Measurements from ENCODE around the gene PRAMEF12.
"Not testable (repeated sequence)": the region's sequence is repeated elsewhere in the genome, so short reads cannot be mapped to it uniquely, and the experiment has no call there.

PRAMEF12 gene

DNA sequence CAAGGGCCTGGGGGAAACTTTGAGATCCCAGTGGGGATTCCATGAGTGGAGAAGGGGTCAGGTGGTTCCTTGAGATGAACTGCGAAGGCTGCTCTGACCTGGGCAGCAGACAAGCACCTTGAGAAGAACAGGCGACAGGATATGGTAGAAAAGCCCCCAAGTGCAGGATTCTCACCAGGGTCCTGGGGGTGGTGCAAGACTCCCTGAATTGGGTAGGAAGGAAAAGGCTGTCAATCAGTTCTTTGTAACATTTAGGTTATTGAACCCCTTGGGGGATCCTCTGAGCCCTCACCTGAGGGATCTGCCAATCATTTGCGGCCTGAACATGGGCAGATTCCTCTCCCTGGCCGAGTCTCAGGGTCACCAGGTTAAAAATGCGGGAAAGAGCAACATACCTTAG is 2.4 kb upstream of the PRAMEF12 start:
- no peak for DNase-seq

DNA sequence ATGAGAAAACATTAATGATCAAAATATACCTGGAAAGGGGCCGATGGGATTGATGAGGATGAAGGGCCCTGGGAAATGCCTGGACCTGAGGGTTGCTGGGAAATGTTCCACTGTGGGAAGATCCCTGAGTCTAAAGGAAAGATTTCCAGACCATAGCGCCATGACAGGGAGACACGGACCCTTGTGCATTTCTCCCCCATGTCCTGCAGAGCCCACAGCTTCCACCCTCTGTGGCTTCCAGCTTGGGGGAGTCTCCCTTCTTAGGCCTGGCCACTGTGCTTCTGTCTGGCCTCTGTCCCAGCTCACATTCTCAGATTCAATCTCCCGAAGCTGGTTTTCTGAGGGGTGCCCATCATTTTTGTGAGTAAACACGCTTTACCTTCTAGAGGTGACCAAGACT is 1.0 kb upstream of the PRAMEF12 start:
- DNase-seq, result no peak

DNA sequence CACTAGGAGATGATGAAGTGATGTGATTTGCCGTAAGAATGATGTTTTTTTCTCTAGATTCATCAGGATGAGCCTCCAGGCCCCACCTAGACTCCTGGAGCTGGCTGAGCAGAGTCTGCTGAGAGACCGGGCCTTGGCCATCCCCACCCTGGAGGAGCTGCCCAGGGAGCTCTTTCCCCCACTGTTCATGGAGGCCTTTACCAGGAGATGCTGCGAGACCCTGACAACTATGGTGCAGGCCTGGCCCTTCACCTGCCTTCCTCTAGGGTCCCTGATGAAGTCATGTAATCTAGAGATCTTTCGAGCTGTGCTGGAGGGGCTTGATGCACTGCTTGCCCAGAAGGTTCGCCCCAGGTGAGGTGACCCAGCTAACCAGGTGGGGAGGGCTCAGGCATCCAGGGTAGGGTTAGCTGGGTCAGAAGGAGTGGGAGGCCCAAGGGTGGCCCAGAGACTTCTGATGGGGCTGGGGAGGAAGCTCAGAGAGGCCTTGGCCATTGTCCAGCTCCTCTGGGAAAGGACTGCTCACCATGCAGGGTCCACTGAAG is 1.3 kb downstream of the PRAMEF12 start:
- no peak for DNase-seq

DNA sequence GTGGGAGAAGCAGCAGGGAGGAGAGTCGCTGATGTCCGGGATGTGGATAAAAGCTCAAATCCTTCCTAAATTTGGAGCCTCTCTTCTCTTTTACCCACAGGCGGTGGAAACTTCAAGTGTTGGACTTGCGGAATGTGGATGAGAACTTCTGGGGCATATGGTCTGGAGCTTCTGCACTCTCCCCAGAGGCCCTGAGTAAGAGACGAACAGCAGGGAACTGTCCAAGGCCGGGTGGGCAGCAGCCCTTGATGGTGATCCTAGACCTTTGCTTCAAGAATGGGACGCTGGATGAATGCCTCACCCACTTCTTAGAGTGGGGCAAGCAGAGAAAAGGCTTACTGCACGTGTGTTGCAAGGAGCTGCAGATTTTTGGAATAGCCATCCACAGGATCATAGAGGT is 1.9 kb downstream of the PRAMEF12 start:
- DNase-seq, result no peak

DNA sequence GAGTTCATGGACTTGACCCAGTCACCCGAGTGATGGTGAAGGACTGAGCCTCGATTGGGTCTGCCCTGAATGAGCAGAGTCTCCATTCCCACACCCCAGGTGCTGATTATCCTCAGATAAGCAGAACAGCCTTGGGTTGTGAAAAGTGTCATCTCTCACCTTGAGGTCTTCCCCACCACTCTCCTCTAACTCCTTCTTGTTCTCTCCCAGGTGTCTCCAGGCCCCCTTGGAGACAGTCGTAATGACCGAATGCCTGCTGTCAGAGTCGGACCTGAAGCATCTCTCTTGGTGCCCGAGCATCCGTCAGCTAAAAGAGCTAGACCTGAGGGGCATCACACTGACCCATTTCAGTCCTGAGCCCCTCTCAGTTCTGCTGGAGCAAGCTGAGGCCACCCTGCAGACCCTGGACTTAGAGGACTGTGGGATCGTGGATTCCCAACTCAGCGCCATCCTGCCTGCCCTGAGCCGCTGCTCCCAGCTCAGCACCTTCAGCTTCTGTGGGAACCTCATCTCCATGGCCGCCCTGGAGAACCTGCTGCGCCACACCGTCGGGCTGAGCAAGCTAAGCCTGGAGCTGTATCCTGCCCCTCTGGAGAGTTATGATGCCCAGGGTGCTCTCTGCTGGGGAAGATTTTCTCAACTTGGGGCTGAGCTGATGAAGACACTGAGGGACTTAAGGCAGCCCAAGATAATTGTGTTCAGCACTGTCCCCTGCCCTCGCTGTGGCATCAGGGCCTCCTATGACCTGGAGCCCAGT is 3.4 kb downstream of the PRAMEF12 start:
- no peak for DNase-seq

DNA sequence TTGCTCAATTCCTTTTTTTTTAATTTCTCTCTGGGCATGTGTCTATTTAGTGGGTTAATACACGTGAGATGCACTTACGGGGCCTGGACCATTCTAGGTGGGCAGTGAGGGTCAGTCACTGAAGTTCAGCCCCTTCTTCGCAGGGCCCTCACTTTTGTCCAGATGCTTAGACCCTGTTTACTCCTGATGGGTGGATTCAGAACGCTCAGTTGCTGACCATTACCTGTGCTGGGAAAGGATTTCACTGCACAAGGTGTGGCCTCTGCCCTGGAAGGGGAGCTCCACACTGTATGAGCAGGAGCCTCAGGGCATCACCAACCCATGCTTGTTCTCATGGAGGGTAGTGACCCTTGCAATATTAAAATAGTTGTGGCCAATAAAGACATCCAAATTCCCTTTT is 4.5 kb downstream of the PRAMEF12 start:
- DNase-seq, result no peak

DNA sequence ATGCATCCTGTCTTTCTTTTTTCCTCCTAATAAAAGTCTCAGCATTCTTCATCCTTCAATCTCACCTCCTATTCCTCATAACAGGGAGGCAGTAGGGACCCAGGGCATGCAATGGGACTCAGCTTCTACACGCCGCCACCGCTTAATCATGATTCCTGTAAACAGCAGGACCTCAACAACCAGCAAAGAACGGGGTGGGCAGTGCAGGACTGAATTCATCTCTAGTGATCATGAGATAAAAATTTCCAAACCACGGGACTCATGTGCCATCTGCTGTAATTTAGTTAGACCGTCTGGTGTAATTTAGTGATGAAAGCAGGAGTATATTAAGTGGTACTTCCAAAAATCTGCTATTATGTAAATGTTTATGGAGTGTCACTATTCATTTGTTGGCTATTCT is 5.4 kb downstream of the PRAMEF12 start:
- DNase-seq, result no peak

DNA sequence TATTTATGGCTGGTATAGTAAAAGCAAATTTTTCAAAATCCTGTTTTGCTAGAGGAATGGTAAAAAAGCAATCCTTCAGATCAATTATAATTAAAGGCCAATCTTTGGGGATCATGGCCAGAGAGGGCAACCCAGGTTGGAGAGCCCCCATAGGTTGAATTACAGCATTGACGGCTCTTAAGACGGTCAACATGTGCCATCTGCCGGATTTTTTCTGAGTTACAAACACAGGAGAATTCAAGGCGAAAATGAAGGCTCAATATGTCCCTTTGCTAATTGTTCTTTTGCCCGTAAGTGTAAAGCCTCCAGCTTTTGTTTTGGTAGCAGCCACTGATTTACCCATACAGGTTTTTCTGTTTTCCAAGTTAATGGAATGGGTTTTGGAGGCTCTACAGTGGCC is 8.0 kb downstream of the PRAMEF12 start:
- DNase-seq, result not testable (repeated sequence)

DNA sequence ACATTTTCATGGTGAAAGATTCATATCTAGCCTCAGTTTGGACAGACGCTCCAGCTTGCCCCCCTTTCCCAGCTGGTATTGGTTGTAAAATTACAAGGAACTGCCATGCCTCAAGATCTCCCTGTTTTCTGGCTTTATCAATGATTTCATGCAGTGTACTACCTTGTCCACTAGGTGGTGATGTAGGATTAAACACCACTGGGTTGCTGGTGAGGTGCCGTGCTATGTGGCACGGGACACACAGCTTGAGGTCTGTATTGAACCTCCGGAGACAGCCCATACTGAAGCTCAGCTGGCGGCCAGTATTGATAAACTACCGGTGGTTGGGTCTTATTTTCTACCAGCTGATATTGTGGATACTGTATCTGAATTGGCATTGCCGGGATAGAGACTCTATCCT is 10.2 kb downstream of the PRAMEF12 start:
- peak; percentile 33 for DNase-seq

DNA sequence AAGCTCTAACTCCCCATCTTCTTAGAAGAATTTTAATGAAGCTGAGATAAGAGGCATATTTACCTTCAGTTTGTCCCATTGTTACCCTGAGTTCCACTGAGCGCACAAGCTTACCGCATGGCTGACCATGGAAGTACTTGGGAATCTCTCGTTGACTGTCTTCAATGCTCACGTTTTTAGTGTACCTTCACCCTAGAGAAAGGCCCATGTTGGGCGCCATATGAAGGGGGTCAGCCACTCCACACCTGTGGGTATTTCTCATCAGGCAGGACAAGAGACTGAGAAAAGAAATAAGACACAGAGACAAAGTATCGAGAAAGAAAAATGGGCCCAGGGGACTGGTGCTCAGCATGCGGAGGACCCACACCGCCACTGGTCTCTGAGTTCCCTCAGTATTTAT is 11.2 kb downstream of the PRAMEF12 start:
- DNase-seq, result not testable (repeated sequence)

DNA sequence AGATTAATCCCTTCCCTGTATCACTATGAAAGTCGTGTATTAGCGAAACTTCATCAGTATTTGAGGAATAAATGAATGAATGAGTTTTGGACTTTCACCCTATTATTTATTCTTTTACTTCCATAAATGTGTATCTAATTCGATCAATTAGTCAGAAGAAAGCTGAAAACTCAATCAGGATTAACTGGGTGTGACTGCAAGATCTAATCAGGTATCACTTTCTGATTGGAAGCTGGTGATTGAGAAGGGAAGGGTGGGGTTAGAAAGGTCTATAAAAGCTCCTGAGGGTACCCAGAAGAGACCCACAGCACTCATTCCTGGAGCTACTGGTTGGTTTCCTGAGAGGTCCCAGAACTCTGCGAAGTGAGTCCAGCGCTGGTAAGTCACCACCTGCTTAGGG is 17.6 kb downstream of the PRAMEF12 start, which contains the start of gene PRAMEF1:
PRAMEF1 (plus strand) TSS at position 301 of the 400 bp plus-strand sequence. CDS start 1,831 bp downstream, outside the sequence.
- not testable (repeated sequence) for DNase-seq

DNA sequence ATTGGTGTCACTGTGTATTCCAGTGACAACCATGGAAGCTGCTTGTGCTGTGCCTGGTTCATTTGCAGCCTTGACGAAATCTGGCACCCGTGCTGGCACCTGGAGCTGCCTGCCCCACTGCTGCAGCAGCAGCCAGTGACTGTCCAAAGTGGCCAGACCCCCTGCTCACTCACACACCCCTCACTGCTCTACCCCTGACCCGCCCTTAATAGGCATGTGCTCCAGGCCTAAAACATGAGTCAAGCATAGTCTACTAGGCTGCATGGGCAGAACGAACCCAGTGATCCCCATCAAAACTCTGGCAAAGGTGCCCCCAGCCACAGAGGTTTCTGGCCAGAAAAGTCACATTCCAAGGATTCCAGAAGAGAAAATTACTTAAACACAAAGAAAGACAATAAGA is 25.4 kb downstream of the PRAMEF12 start:
- no peak for DNase-seq

DNA sequence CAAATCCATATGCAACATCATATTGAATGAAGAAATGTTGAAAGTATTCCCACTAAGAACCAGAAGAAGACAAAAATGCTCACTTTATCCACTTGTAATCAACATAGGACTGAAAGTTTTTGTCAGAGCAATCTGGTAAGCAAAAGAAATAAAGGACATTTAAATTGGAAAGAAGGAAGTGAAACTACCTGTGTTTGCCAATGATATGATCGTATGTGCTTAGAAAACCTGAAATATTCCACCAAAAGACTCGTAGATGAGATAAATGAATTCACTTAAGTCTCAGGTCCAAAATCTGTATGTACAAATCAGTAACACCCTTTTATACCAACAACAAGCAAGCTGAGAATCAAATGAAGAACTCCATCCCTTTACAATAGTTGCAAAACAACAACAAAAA is 26.2 kb downstream of the PRAMEF12 start:
- DNase-seq, result no peak

DNA sequence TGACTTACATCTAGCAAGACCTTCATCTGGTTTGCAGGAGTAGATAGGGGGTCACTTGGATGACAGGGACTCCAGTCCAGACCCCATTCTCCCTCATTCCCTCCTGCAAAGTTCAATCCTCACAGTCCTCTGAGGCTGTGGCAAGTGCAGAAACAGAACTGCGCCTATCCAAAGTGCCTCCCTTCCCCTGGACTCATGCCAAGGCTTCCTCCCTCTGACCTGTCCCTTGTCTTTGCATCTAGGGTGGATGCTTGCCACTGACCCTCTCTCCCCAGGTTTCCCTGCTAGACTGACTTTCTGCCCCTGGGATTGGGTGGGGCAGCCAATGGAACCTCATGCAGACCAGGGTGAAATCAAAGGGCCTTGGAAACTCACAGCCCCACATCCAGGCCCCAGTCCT is 36.4 kb downstream of the PRAMEF12 start:
- no peak for DNase-seq

DNA sequence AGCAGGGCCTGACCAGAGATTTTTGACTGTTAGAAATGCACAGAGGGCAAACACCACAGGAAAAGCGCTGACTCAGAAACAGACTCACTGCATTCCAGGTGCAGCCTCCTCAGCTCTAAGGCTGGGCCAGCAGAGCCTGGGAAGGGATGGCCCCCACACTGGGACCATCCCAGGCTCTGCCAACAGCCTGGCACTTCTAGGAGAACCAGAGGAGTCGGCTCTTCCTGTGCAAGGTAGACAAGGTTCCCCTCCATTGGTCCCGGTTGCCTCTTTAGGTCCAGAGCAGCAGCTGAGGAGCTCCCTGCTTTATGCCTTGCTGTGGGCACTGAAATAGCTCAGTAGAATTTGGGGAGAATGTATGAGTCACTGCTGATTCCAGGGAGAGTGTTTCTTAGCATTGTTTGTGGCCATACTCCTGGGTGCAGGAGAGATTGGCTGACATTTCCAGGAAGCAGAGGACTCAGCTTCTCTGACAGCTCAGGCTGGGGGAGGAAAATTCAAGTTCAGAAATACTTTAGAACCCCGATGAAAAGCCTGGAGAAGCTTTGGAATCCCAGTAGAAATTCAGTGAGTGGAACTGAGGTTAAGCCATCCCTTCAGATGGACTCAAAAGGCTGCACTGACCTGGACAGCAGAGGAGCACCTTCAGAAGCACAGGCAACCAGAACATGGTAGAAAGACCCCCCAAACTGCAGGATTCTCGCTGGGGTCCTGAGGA is 37.3 kb downstream of the PRAMEF12 start:
- no peak for DNase-seq

DNA sequence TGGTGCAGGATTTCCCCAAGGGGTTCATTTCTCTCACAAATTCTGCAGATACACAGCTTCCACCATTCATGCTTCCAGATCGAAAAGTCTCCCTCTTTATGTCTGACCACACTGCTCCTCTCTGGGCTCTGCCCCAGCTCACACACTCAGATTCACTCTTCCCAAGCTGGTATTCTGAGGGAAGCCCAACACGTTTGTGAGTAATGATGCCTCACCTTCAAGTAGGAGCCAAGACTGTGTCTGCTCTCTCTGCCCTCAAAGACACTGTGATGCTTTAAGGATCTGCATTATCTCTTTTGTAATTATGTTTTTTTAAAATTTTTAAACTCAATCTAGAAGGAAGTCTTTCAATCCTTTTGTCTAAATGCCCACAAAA is 37.9 kb downstream of the PRAMEF12 start:
- no peak for DNase-seq

DNA sequence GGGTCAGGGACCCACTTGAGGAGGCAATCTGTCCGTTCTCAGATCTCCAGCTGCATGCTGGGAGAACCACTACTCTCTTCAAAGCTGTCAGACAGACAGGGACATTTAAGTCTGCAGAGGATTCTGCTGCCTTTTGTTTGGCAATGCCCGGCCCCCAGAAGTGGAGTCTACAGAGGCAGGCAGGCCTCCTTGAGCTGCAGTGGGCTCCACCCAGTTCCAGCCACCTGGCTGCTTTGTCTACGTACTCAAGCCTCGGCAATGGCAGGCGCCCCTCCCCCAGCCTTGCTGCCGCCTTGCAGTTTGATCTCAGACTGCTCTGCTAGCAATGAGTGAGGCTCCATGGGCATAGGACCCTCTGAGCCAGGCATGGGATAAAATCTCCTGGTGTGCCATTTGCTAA is 45.5 kb downstream of the PRAMEF12 start:
- not testable (repeated sequence) for DNase-seq
